Panc1 (cell line): ENCODE measurements around the gene PPHLN1.

Experiments
- CTCF ChIP-seq: fragments of 450-650 bp; IDR thresholded peaks from 2 replicates; pipeline ENCODE4 v1.5.1; 2017; ENCODE audit warnings: mild to moderate bottlenecking
- POLR2AphosphoS5 ChIP-seq: IDR thresholded peaks from 2 replicates; pipeline ENCODE4 v1.6.1; 2012; ENCODE audit warnings: mild to moderate bottlenecking, low read depth, low read length, moderate library complexity

GRCh38 chr12:42361909-42362646 is 36.1 kb downstream of the PPHLN1 start:
- TF ChIP-seq CTCF: no peak
- no peak for TF ChIP-seq POLR2AphosphoS5
